ENCODE data around the gene RNU1-4.
"Not testable (repeated sequence)": the region's sequence is repeated elsewhere in the genome, so short reads cannot be mapped to it uniquely, and the experiment has no call there.

GRCh38 chr1:16759041-16759493 lies 18.8 kb downstream of the RNU1-4 start:
- TF ChIP-seq CTCF (IDR thresholded peaks at IDR 0.05 in 8 of 11, conservative IDR thresholded peaks at IDR 0.05 in 3 of 11); POLR2A (IDR thresholded peaks at IDR 0.05); POLR2AphosphoS5 (IDR thresholded peaks at IDR 0.05): not testable (repeated sequence)

All from spleen (tissue), 7 donors.